B cell (primary cell): ENCODE data around the gene SALL2.

Source experiments
- CTCF ChIP-seq: fragments of 200-600 bp; IDR thresholded peaks from one replicate; pipeline ENCODE4 v1.8.0; 2022; ENCODE audit warnings: antibody characterized with exemption, mild to moderate bottlenecking
- EZH2 ChIP-seq: IDR thresholded peaks from 2 replicates; pipeline ENCODE4 v1.6.1; 2012; ENCODE audit warnings: borderline replicate concordance, low read depth, mild to moderate bottlenecking, moderate library complexity, low read length; ENCODE audit not compliant: insufficient read depth, poor library complexity, severe bottlenecking

- TF ChIP-seq CTCF, result no peak
- TF ChIP-seq EZH2, result no peak
Observed at GRCh38 chr14:21526672-21527317, 649 bp upstream of the SALL2 start.
